B cell (primary cell): Measurements from ENCODE around the gene PCDH9. TPM values are rescaled to one million over a fixed set of nuclear protein-coding genes. Genes with fewer than 3 reads are reported as not detected.

ENCODE experiments used
- ATAC-seq: fragments of 200-7000 bp; cut with Tn5 transposase; one replicate; pipeline ENCODE4 v1.10.0; 2021; ENCODE audit warnings: low read depth, mild to moderate bottlenecking, moderate number of reproducible peaks, moderate library complexity
- CTCF ChIA-PET: fragments of 350-600 bp; sonication (Branson Sonifier 250); formaldehyde crosslinking; loops from one replicate; lab custom pipeline; 2021; ENCODE audit warnings: antibody characterized with exemption, inconsistent platforms; lab: Charles Lee
- POLR2A ChIA-PET: fragments of 350-600 bp; sonication (Branson Sonifier 250); formaldehyde crosslinking; loops from one replicate; lab custom pipeline; 2021; ENCODE audit warnings: antibody characterized with exemption; lab: Charles Lee
- DNase-seq: peaks from one replicate; pipeline ENCODE4 v3.0.0; 2013
- H2AFZ ChIP-seq: 2 replicates; pipeline ENCODE4 v1.6.1; 2012; ENCODE audit warnings: mild to moderate bottlenecking, low read depth, low read length; ENCODE audit not compliant: insufficient read depth, poor library complexity, severe bottlenecking
- H3K27ac ChIP-seq, 2 donors: 1 replicate in 1 of 2; 2 replicates in 1 of 2; pipeline ENCODE4 v1.5.1; 2012 to 2013; ENCODE audit warnings: low read length in 2 of 2, mild to moderate bottlenecking in 2 of 2, moderate library complexity in 1 of 2
- H3K27me3 ChIP-seq, 4 experiments: fragments of 200-600 bp in 1 of 4; sonication (generic) in 1 of 4; replicated peaks in 1 of 4; 1 replicate in 2 of 4; 2 replicates in 2 of 4; pipeline versions ENCODE4 v1.6.1 to v1.7.0; 2013 to 2016; ENCODE audit warnings: low read length in 3 of 4, mild to moderate bottlenecking in 2 of 4, mixed read lengths in 1 of 4, moderate library complexity in 1 of 4; ENCODE audit not compliant: insufficient read depth in 4 of 4, control insufficient read depth in 3 of 4; ENCODE audit errors: control extremely low read depth in 1 of 4
- H3K36me3 ChIP-seq, 2 experiments: replicated peaks in 1 of 2; 1 replicate in 1 of 2; 2 replicates in 1 of 2; pipeline versions ENCODE4 v1.6.1 to v1.7.1; 2013; ENCODE audit warnings: low read length in 1 of 2; ENCODE audit not compliant: insufficient read depth in 2 of 2, control insufficient read depth in 1 of 2; ENCODE audit errors: control extremely low read depth in 1 of 2, extremely low read depth in 1 of 2
- H3K4me1 ChIP-seq, 2 donors: fragments of 200-600 bp in 1 of 2; sonication (generic) in 1 of 2; 1 replicate in 1 of 2; 2 replicates in 1 of 2; pipeline versions ENCODE4 v1.5.1 to v1.6.1; 2013 to 2017; ENCODE audit warnings: low read length in 2 of 2; ENCODE audit not compliant: control insufficient read depth in 2 of 2, insufficient read depth in 2 of 2
- H3K4me2 ChIP-seq: replicated peaks from 2 replicates; pipeline ENCODE3; 2012; ENCODE audit warnings: mild to moderate bottlenecking, low read depth, low read length; ENCODE audit not compliant: poor library complexity, severe bottlenecking
- H3K4me3 ChIP-seq, 5 experiments: fragments of 200-600 bp in 1 of 5; sonication (generic) in 1 of 5; 1 replicate in 3 of 5; 2 replicates in 2 of 5; pipeline versions ENCODE4 v1.5.1 to v1.7.0; 2011 to 2016; ENCODE audit warnings: low read length in 4 of 5, mild to moderate bottlenecking in 4 of 5, low read depth in 2 of 5, control low read depth in 1 of 5, moderate library complexity in 1 of 5; ENCODE audit not compliant: insufficient read depth in 1 of 5; ENCODE audit errors: control extremely low read depth in 1 of 5, extremely low read depth in 1 of 5
- H3K79me2 ChIP-seq: fragments of 200-600 bp; sonication (generic); one replicate; pipeline ENCODE4 v1.6.0; 2016; ENCODE audit warnings: low read length; ENCODE audit not compliant: control insufficient read depth, insufficient read depth
- H3K9ac ChIP-seq: fragments of 200-600 bp; sonication (generic); 2 replicates; pipeline ENCODE4 v1.6.1; 2017; ENCODE audit warnings: mild to moderate bottlenecking, low read length, moderate library complexity
- H3K9me3 ChIP-seq, 3 donors: one replicate each; pipeline versions ENCODE4 v1.6.1 to v1.7.1; 2013; ENCODE audit warnings: low read length in 2 of 3; ENCODE audit not compliant: control insufficient read depth in 2 of 3, insufficient read depth in 1 of 3; ENCODE audit errors: control extremely low read depth in 1 of 3
- H4K20me1 ChIP-seq: 2 replicates; pipeline ENCODE4 v1.6.0; 2012; ENCODE audit warnings: mild to moderate bottlenecking, low read length; ENCODE audit not compliant: insufficient read depth, control insufficient read depth, poor library complexity, severe bottlenecking
- H3K27ac Mint-ChIP-seq: one replicate; pipeline ENCODE4 v1.8.0; 2021; ENCODE audit warnings: mixed read lengths
- H3K27me3 Mint-ChIP-seq: one replicate; pipeline ENCODE4 v1.8.0; 2021; ENCODE audit warnings: mixed read lengths
- H3K4me1 Mint-ChIP-seq: one replicate; pipeline ENCODE4 v1.8.0; 2021; ENCODE audit warnings: mixed read lengths
- H3K4me3 Mint-ChIP-seq: one replicate; pipeline ENCODE4 v1.8.0; 2021; ENCODE audit warnings: mixed read lengths
- H3K9me3 Mint-ChIP-seq: one replicate; pipeline ENCODE4 v1.8.0; 2022; ENCODE audit warnings: mixed read lengths; ENCODE audit not compliant: insufficient read depth
- CTCF ChIP-seq: fragments of 200-600 bp; IDR thresholded peaks from one replicate; pipeline ENCODE4 v1.8.0; 2022; ENCODE audit warnings: antibody characterized with exemption, mild to moderate bottlenecking
- EZH2 ChIP-seq: IDR thresholded peaks from 2 replicates; pipeline ENCODE4 v1.6.1; 2012; ENCODE audit warnings: borderline replicate concordance, low read depth, mild to moderate bottlenecking, moderate library complexity, low read length; ENCODE audit not compliant: insufficient read depth, poor library complexity, severe bottlenecking
- WGBS: methylation state at CpG from one replicate; pipeline ENCODE4 v1.1.5; 2013; ENCODE audit warnings: missing lambda C conversion rate; ENCODE audit not compliant: insufficient coverage; 5-methylcytosine and 5-hydroxymethylcytosine counted together
- intact Hi-C: fragments of 100-400 bp; cut with micrococcal nuclease; formaldehyde crosslinking; loops from one replicate; pipeline ENCODE4 v1.10.0; 2022
- polyA plus RNA-seq: library from polyadenylated mRNA; depleted of rRNA; stranded (reverse); fragments of >200 nt; gene quantifications from 2 replicates; pipeline ENCODE4 v1.2.3, GENCODE V29; 2012
- total RNA-seq, 2 donors: library from RNA; stranded (reverse); fragments of 120-200 nt in 1 of 2; gene quantifications; 1 replicate in 1 of 2; 2 replicates in 1 of 2; pipeline versions ENCODE4 v1.2.3 to v1.2.4, GENCODE V29; 2013 to 2022

Gene PCDH9
- total and polyA plus RNA-seq, 2 donors (not counting 1 experiment from before 2014, with no cell fraction given): 13.1 to 21.8 TPM

- no peak overlapping the region for H3K4me3 ChIP-seq
- H3K4me3 Mint-ChIP-seq: no peak overlapping the region
- 100% methylated on average over 2 of the region's 3 CpGs for WGBS
- peaks cover 8% of the 10 kb centered on the region for H3K4me1 Mint-ChIP-seq
- H3K27me3 Mint-ChIP-seq: no peaks in the 10 kb centered on the region
- ChIA-PET CTCF (no interaction called here), POLR2A (no interaction called here)
- no peak overlapping the region for H3K27ac ChIP-seq
- TF ChIP-seq CTCF: no peak
- no peak for TF ChIP-seq EZH2
- no peaks in the 10 kb centered on the region for H3K79me2 ChIP-seq
- no peak overlapping the region for H3K27ac Mint-ChIP-seq
- DNase-seq (no peak), ATAC-seq (no peak)
- no peaks in the 10 kb centered on the region for H3K9me3 Mint-ChIP-seq
- no peaks in the 10 kb centered on the region for H3K36me3 ChIP-seq
- no peaks in the 10 kb centered on the region for H3K9me3 ChIP-seq
- intact Hi-C loops: no loop called here
- H4K20me1 ChIP-seq: no peaks in the 10 kb centered on the region
- H3K27me3 ChIP-seq: no peaks in the 10 kb centered on the region
- H2AFZ ChIP-seq: no peak overlapping the region
- peaks cover 5 to 11% of the 10 kb centered on the region in 2 donors for H3K4me1 ChIP-seq
- no peak overlapping the region for H3K4me2 ChIP-seq
- H3K9ac ChIP-seq: no peak overlapping the region
Measured at GRCh38 chr13:66972659-66973058, 257.5 kb downstream of the PCDH9 start.

- Histone ChIP-seq H3K9me3 (no peaks in the 10 kb centered on the region), H4K20me1 (no peaks in the 10 kb centered on the region), H3K36me3 (no peaks in the 10 kb centered on the region), H3K27me3 (no peaks in the 10 kb centered on the region), H3K4me2 (no peak overlapping the region), H3K27ac (no peak overlapping the region), H3K4me1 (peaks cover 5 to 11% of the 10 kb centered on the region in 2 donors), H3K79me2 (no peaks in the 10 kb centered on the region), H3K9ac (no peak overlapping the region), H2AFZ (no peak overlapping the region), H3K4me3 (no peak overlapping the region)
- WGBS: no CpG with 5 or more reads among the region's 2 CpGs
- H3K27me3 Mint-ChIP-seq: no peaks in the 10 kb centered on the region
- ChIA-PET POLR2A (no interaction called here), CTCF (no interaction called here)
- no peak for TF ChIP-seq EZH2
- TF ChIP-seq CTCF: no peak
- intact Hi-C loops: no loop called here
- no peaks in the 10 kb centered on the region for H3K9me3 Mint-ChIP-seq
- no peak overlapping the region for H3K27ac Mint-ChIP-seq
- H3K4me3 Mint-ChIP-seq: no peak overlapping the region
- H3K4me1 Mint-ChIP-seq: peaks cover 8% of the 10 kb centered on the region
- DNase-seq (no peak), ATAC-seq (no peak)
Measured at GRCh38 chr13:66971004-66971403, 259.1 kb downstream of the PCDH9 start.
